Stimulated activated CD4-positive, alpha-beta T cell treated with anti-CD3 and anti-CD28 coated beads, Interleukin-1b, Interleukin-23, amount 100 ng/mL, for 24 hours (primary cell): ENCODE results near the gene RAB22A.

Experiments used
- DNase-seq, 4 experiments: peaks; one replicate each; pipeline ENCODE4 v3.0.0-alpha.2; 2020; ENCODE audit warnings: low read depth in 4 of 4, low spot score in 1 of 4

The RAB22A gene, protein sequence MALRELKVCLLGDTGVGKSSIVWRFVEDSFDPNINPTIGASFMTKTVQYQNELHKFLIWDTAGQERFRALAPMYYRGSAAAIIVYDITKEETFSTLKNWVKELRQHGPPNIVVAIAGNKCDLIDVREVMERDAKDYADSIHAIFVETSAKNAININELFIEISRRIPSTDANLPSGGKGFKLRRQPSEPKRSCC

DNA sequence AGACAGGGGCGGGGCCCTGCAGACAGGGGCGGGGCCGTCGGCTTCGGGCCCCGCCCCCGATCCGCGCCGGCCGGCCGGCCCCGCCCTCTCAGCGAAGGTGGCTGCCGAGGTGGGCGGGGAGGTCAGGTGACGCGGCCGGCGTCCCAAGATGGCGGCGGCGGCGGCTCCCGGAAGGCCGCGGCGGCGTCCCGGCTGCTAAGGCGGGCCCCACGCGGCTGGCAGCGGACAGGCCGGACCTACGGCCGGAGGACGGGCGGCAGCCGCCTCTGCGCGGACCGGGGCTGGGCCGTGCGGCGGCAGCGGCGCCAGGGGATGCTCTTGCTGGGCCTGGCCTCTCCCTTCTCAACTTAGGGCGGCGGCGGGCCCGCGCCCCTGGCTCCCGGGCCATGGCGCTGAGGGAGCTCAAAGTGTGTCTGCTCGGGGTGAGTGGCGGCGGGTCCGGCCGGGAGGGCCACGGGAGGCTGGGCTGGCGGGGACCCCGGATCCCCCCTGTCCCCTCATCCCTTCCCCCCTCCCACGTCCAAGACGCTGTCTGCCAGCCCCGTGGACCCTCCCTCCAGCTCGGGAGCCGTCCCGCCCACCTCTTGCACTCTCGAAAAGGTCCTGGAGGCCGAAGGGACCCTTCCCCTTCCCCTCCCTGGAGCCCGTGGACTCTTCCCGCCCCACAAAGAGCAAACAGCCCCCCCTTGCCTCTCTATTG lies at the start of gene RAB22A:
TSS of gene RAB22A (plus strand) at position 125 of the 700 bp plus-strand sequence. CDS start at position 387, 262 bp downstream.
- peak; percentile 61 to 75 (median 65) for DNase-seq

DNA sequence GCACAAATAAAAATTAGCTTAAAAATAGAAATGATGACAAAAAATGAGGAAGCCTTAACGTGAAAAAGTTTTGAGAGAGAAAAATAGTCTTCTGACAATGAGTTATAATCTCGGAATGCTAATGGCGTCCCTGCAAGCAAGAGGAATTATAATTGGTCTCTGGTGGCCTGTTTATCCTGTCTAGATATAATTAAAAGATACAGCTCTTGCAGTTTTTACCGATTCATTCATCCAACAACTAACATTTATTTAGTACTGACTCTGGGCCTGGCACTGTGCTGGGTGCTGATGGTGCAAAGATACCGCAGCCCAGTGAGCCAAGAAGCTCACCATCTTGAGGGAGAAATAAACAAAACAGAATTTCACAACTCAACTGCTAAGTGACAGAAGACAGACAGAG lies 49.5 kb upstream of the RAB22A start:
- DNase-seq, result no peak

DNA sequence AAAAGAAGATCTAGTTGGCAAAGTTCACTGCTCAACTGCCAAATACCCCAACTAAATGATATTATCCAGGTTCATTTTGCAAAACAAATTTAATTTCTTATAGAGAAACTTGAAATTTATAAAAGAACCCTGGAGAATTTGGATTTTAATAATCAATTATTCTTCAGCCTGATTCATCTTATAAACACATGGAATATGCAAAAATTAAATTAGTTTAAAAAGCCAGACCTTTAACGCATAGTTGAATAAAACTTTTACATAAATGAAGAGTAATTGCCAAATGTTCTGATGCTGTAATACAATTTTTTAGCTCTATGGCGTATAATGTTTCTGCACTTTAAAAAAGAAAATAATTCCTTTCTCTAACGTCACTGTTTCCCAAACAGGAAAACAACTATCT lies 47.9 kb upstream of the RAB22A start:
- no peak for DNase-seq

DNA sequence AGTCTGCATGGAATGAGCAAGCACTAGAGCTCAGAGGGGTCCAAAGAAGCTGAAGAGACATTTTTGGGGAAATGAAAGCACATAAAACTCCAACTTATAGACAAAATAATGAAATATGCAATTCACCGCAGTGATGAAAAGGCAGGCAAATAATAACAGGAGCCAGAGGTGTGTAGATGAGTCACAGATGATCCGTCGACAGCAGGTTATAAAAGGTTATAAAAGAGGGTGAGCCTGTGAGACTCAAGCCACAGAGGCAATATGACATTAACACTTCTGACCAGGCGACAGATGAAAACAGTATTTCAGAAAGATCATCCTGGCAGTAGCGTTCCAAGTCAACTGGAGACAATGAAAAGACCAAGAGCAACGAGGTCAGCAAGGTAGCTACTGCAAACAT lies 45.2 kb upstream of the RAB22A start:
- no peak for DNase-seq

DNA sequence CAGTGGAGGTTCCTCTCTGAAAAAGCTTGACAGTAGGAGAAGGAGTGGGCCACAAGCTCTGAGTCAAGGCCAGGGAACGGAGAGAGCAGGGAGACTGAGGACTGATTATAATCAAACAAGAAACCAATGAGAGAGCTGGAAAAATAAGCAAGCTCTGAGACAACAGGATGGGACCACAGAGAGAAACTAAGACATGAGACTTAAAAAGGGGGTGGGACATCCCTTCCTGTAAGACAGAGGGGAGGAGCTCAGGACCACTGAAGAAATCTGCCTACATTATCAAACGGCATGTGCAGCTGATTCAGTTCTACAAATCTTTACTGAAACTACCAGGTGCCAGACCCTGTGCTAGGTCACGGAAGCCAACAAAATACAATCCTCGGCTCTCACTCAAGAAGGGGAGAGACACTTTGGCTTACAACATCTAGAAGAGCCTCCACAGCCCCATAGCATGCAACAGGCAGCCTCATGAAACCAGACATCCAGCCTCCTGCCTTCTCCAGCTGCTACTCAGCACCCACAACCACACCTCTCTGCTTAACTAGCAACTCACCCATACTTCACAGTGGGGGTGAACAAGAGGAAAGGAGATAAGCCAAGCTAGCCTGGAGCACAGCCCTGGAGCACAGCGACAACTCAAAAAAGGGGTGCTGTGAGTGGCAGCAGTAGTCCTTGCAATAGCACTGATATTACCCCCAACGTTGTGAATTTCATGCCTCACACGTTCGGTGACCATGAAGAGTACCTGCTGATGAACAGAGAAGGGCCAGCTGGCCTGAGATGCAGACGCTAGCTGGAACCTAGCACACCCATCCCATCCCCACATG lies 41.9 kb upstream of the RAB22A start:
- DNase-seq, result no peak

DNA sequence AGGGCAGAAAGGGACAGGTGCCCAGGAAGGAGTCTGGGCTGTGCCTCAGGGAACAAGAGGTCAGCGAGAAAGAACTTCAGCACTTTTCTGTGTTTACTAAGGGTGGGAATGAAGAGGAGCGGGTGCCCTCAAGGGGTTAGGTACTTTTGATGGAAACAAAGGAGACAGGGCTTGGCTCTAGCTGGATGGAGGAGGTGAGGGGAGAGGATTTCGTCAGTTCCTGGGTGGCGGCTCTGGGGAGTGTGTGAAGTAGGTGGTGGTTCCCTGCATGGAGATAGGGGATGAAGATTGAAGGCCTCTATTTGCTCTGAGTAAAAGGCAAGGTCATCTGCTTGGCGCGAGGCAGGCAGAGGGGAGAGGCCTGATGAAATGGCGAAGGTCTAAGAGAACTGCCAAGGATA lies 41.1 kb upstream of the RAB22A start:
- no peak for DNase-seq

DNA sequence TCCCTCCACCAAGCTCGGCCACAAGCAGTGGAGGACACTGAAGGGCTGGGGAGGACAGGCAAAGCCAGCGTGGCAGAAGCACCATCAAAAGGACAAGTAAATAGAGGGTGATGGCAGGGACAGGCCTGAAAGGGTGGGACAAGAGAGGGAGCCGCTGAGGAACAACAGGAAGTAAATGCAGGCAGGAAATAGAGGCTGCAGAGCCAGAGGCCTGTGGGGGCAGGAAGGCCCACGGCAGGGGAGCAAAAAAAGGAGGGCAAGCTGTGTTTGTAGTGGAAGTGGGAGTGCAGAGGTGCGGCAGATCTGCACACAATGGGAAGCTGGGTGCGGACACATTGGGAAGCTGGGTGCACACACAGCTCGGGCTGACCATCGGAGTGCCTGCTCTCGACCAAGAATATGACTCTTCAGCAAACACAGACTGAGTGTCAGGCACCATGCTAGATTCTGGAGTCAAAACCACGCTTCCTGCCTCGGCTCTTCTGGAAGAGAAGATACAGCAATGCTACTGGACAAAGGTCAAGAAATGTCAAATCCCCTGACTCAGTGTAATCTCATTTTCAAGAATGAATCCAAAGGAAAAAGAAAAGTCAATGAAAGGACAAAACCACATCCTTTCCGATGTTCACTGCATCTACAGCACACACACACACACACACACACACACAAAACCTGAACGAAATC lies 40.4 kb upstream of the RAB22A start:
- no peak for DNase-seq

DNA sequence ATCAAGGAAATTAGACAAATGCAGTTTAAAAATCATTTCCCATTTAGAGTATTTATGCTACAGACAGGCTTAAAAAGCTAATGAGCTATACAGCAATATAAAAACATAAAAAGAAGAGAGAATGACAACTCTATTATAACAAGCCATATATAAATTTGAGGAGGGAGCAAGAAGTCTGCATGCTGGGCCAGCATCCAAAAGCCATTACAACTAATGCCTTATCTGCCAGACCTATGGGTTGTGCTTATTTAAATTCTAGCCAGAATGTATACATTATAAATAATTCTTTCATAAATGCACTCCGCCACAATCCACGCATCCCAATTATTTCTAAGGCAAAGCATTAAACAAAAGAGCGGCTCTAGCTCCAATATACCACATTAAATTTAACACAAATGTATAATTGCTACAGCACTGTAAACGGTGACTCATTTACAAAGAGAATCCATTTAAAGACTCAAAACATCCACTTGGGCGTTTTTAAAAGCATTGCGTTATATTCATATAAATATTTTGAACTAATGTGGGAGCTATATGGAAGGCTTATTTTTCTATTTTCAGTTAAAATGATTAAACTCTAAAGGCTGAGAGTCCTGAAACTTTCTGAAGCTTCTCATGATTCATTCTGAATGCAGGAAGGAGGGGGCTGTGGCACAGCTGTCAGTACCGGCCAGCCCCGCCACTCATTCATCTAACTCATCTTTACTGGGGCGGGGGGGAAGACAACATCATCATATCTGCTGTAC lies 37.7 kb upstream of the RAB22A start:
- peak in 3 of 4 experiments; percentile 8 to 52 (median 23) for DNase-seq

DNA sequence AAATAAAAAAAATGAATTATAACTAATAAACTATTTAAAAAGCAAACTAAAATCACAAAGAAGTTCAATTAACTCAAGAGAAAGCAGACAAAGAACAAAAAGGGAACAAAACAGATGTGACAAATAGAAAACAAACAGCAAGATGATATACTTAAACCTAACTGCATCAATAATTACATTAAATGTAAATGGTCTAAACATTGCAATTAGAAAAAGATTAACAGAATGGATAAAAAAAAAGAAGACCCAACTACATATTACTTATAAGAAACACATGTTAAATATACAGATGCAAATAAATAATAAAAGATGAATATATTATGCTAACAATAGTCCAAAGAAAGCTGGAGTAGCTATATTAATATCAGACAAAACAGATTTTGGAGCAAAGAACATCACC lies 35.1 kb upstream of the RAB22A start:
- no peak for DNase-seq

DNA sequence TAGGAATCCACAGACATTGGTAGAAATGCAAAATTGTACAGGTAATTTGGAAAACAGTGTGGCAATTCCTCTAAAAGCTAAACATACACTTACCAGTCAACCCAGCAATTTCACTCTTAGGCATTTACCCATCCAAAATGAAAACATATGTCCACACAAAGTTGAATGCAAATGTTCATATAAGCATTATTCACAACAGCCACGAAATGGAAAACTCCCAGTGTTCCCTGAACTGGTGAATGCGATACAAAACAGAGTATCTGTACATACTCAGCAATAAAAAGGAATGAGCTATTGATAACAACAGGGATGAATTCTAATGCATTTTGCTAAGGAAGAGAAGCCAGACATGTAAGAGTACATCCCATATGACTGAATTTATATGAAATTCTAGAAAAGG lies 32.4 kb upstream of the RAB22A start:
- no peak for DNase-seq

DNA sequence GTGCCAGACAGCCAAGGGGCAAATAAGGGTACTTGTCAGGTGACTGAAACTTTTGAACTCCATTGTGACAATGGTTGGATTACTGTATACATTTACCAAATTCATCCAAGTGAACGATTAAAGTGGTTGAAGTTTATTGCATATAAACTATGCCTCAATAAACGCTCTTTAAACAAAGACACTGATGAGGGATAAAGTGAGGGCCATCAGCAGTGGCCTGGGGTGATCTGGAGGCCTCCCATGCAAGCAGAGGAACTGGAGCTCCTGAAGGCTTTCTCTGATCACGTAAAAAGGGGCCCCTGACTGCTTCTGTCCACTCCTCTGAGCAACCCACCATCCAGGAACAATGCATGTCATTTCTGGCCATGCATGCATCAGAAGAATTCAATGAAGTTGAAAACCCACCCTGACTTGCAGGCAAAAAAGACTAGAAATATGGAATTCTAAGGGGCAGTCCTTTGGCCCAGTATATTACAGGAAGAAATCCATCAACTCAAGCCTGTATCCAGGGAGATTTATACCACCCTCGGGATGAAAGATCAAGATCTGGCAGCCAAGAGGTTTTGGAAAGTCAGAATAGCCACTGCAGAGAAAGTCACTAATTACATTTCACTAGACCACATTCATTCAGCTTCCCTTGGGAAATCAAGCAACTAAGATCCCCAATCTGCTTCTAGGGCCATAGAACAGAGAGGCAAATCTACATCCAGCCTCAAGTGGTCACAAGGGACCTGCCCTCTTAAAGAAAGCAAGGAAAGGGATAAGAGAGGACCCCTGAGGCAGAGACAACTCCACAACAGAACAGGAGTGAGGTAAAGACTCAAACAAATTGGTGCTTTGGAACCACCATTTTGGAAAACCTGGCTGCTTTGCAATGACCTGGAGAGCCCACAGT lies 31.7 kb upstream of the RAB22A start:
- no peak for DNase-seq

DNA sequence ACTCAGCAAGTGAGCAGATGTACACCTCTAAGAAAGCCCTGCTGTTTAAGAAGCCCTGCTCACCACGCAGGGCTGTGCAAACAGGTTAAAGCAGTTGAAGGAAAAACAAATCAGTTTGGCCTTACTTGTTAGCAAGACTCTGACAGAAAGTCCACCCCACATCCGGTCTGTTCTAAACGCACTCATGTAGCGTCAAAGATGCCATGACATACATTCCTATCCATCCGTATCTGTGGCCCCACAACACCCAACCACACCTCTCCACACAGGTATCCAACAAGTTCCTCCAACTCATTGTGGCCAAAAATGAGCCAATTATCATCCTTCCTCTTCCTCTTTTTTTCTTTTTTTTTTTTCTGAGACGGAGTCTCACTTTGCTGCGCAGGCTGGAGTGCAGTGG lies 22.8 kb upstream of the RAB22A start:
- no peak for DNase-seq

DNA sequence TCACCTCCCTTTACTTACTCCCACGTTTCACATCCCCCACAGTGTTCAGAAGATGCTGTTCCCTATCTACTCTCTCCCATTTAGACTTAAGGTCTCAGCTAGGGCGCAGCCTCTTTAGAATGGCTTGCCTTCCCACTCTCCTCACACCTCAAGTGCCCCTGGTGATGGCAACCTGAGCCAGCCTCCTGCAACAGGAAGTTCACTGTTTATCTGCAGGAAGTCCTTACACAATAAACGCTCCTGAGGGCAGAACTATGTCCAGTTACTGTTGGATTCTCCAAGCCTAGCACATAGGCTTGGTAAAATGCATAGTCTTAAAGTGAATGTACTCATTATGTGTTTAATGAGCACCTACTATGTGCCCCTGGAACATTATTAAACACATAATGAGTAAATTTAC lies 21.9 kb upstream of the RAB22A start:
- DNase-seq, result no peak

DNA sequence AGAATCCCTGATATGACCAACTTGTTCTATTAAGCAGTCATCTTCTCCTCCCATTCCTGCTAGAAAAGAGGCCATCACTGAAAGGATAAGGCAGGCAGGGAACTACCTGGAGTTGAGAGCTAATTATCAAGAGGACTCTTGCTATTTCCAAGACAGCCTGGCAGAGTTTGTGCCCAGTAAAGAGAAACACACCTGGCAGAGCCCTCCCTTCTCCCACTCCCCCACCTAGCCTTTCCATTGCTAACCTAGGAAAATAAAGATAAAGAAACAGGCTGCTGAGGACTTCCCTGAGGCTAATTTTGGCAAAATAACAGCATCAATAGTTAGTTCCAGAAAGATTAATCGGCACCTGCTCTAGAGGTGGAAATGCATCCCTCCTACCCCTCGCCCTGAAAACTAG lies 20.4 kb upstream of the RAB22A start:
- DNase-seq, result no peak

DNA sequence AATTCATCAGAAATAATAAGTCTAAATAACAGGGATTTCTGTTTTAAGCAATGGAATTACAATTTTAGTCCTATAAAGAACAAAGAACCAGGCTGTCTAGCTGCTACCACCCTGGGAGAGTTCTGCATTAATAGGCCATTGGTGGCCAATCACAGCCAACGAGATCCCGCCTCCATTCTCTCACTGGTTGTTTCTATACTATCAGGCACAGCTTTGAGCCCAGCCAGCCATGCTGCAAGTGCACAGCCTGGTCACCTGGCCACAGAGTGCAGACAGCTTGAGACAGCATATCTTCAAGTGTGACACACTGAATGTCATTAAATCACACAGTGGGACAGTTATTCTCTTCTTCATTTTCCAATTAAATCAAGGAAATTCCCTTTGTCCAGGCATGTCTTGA lies 16.1 kb upstream of the RAB22A start:
- DNase-seq, result no peak

DNA sequence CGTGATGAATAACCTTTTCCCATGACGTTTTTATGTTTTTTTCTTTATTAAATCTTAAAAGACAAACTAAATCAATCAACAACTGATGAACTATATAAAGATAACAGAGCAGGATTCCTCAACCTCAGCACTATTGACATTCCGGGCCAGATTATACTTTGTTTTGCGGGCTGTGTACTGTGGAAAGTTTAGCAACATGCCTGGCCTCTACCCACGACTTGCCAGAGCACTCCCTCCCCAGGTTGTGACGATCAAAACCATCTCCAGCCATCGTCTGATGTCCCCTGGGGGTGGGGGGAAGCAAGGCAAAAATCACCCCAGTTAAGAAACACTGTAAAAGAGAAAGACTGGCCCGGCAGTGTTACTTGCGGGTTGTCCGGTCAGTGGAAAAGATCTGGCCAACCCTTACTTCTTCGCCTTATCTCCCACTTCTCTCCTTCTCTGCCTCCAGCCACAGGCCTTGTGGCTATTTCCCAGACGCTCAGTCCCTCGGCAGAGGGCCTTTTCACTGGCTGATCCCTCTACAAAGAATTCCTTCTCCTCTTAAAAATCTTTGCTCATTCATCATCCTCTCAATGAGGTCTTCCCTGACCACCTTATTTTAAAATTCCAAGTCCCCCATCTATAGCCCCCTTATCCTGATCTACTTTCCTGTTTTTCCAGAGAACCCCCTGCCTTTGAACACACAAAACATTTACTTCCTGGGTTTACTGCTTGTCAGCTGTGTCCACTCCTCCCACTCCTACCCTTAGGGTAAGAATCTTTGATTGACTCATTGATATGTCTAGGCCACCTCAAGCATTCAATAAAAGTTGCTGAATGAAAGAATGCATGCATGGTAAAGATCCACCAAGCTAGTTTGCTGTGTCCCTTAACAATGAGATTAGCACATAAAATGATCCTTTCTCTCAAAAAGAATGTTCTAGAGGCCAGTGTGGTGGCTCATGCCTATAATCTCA lies 14.7 kb upstream of the RAB22A start:
- no peak for DNase-seq

DNA sequence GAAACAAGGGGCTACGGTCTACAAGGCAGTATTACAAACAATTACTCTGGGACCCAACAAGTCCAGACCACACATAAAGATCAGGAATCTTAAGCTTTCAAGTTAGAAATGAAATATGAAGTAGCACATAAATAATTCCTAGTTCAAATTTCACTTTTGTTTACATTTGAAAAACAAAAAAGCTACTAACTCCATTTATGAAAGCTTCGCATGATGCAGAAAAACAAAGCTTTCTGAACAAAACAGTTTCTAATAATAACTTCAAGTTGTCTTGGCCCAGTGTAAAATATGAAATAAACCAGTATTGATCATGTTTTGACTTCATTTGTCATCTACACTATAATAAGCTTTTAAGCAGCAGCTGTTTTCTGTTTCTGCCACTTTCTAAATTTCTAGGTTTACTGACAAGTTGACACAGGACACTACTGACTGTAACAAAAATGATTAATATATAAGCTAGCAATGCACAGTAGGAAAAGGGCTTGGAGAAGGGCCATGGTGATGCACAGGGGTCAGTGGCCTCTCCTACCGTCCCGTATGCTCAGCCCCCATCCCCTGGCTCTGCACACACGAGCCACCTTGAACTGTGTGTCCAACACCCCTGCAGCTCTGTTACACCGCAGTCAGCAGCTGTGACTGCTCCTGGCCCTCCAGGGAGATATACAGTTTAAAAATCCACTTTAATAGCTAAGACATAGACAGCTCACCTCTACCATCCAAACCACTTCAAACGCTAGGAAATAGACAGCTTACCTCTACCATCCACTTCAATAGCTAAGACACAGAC lies 13.3 kb upstream of the RAB22A start:
- no peak for DNase-seq

DNA sequence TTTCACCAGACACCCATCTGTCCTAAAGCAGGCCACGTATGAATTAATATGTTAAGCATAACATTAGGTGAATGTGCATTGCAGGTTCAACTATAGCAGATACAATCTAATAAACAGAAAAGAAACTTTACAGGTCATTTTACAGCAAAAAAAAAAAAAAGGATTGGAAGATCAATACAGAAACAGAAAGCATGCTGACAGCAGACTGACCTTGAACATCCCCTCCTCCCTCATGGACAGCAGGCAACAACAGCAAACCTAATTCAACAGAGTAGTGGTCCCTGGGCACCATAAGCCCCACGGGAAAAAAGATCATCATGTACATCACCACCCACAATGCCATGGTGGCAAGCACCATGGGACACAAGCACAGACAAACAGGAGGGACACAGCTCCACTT lies 12.1 kb upstream of the RAB22A start:
- DNase-seq, result no peak
